Activated naive CD8-positive, alpha-beta T cell treated with anti-CD3 and anti-CD28 coated beads, Interleukin-2, amount 50 U/mL, for 24 hours (primary cell): ENCODE data around the gene PIK3AP1.

Experiments
- ATAC-seq: fragments of 150-1000 bp; cut with Tn5 transposase; one replicate; pipeline ENCODE4 v1.10.0; 2021
- DNase-seq: peaks from one replicate; pipeline ENCODE4 v3.0.0; 2021
- H3K27ac Mint-ChIP-seq: one replicate; pipeline ENCODE4 v1.8.0; 2021; ENCODE audit warnings: mild to moderate bottlenecking, mixed read lengths
- H3K27me3 Mint-ChIP-seq: one replicate; pipeline ENCODE4 v1.8.0; 2021; ENCODE audit warnings: mixed read lengths
- H3K36me3 Mint-ChIP-seq: one replicate; pipeline ENCODE4 v1.8.0; 2021; ENCODE audit warnings: low read depth, mixed read lengths
- H3K4me1 Mint-ChIP-seq: one replicate; pipeline ENCODE4 v1.8.0; 2021; ENCODE audit warnings: mixed read lengths
- H3K4me3 Mint-ChIP-seq: one replicate; pipeline ENCODE4 v1.8.0; 2021; ENCODE audit warnings: mild to moderate bottlenecking, moderate library complexity, mixed read lengths
- H3K9me3 Mint-ChIP-seq: one replicate; pipeline ENCODE4 v1.8.0; 2021; ENCODE audit warnings: mixed read lengths

Gene PIK3AP1

DNA sequence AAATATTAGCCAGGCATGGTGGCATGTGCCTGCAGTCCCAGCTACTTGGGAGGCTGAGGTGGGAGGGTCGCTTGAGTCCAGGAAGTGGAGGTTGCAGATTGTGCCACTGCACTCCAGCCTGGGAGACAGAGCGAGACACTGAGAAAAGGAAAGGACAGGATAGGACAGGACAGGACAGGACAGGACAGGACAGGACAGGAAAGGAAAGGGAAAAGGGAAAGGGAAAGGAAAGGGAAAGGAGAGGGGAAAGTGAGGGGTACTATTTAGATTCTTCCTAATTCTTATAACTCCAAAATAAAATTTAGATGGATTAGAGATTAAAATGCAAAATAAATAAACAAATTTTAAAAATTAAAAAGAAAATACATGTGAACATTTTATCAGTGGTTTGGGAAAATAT lies 58.7 kb downstream of the PIK3AP1 start:
- Mint-ChIP-seq H3K9me3 (no peaks in the 10 kb centered on the region), H3K36me3 (peaks cover 4% of the 10 kb centered on the region), H3K27me3 (no peaks in the 10 kb centered on the region), H3K4me1 (peaks cover 30% of the 10 kb centered on the region), H3K27ac (no peak overlapping the region), H3K4me3 (no peak overlapping the region)
- no peak for ATAC-seq
- DNase-seq: no peak

DNA sequence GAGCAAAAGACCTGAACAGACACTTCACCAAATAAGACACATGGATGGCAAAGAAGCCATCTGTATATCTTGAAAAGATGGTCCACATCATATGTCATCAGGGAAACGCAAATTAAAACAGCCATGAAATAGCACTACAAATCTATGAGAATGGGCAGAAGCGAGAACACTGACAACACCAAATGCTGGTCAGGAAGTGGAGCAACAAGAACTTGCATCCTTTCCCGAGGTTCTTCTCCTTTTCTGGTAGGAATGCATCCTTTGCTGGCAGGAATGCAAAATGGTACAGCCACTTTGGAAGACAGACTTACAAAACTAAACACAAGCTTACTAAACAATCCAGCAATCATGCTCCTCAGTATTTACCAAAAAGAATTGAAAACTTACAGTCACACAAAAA lies 60.0 kb downstream of the PIK3AP1 start:
- no peaks in the 10 kb centered on the region for H3K9me3 Mint-ChIP-seq
- no peak overlapping the region for H3K4me3 Mint-ChIP-seq
- DNase-seq (no peak), ATAC-seq (no peak)
- H3K36me3 Mint-ChIP-seq: peaks cover 4% of the 10 kb centered on the region
- H3K27me3 Mint-ChIP-seq: no peaks in the 10 kb centered on the region
- H3K27ac Mint-ChIP-seq: no peak overlapping the region
- H3K4me1 Mint-ChIP-seq: peaks cover 36% of the 10 kb centered on the region

- no peak overlapping the region for H3K4me3 Mint-ChIP-seq
- H3K9me3 Mint-ChIP-seq: no peaks in the 10 kb centered on the region
- H3K4me1 Mint-ChIP-seq: peaks cover 29% of the 10 kb centered on the region
- H3K36me3 Mint-ChIP-seq: peaks cover 4% of the 10 kb centered on the region
- DNase-seq (no peak), ATAC-seq (no peak)
- H3K27ac Mint-ChIP-seq: no peak overlapping the region
- H3K27me3 Mint-ChIP-seq: no peaks in the 10 kb centered on the region
Observed at GRCh38 chr10:96658844-96659243, 61.5 kb downstream of the PIK3AP1 start.

DNA sequence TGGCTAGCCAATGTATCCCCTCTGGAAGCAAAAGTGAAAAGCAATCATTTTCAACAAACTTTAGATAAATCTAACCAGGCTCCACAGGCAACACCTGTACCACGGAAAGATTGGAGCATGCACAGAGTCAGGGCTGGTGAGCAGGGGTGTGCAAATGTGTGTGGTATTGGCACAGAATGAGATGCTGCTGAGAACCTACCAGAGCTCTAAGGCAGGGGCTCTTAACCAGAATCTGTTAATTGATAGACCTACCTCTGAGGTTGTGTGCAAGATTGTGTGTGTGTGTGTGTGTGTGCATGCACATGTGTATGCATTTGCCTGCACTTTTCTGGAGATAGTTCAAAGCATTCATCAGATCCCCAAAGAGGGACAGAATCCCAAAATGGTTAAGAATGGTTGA lies 62.9 kb downstream of the PIK3AP1 start:
- peaks cover 4% of the 10 kb centered on the region for H3K36me3 Mint-ChIP-seq
- H3K4me3 Mint-ChIP-seq: no peak overlapping the region
- H3K9me3 Mint-ChIP-seq: no peaks in the 10 kb centered on the region
- ATAC-seq (no peak), DNase-seq (no peak)
- H3K27me3 Mint-ChIP-seq: no peaks in the 10 kb centered on the region
- peaks cover 34% of the 10 kb centered on the region for H3K4me1 Mint-ChIP-seq
- no peak overlapping the region for H3K27ac Mint-ChIP-seq

DNA sequence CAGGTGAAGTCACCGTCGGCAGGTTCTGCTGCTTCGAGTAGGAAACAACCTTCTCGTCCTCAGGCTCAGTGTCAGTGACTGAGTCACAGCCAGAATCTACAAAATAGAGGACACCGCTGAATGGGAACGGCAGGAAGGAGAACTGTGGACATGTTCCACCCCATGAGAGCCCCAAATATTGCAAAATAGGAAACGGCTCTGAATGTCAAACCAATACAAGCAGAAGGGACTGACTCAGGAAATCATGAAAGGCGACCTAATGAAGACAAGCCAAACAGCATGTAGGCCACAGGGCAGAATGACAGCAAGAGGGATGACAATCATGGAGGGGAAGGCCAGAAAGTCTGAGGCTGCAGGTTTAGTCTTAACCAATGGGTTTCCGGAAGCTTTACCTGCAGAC lies 63.5 kb downstream of the PIK3AP1 start:
- Mint-ChIP-seq H3K27me3 (peaks cover 1% of the 10 kb centered on the region), H3K36me3 (peaks cover 4% of the 10 kb centered on the region), H3K4me1 (peaks cover 40% of the 10 kb centered on the region), H3K9me3 (peaks cover 3% of the 10 kb centered on the region), H3K27ac (no peak overlapping the region), H3K4me3 (no peak overlapping the region)
- DNase-seq (no peak), ATAC-seq (no peak)

DNA sequence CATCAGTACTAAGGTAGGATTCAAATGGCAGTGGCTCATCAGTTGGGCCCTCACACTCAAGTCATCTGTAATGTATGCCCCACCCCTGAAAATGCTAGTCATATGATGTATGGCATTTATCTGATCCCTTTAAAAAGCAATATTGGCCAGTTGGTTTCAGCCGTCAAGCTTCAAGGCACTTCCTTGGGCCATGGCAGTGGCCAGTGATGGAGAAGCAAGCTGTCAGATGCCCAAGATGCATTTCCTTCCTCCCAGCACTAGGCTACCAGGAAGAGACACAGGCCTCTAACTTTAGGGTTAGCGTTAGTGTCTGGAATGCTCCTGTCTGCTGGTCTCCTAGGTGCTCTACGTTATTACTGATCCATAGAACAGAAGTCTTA lies 64.1 kb downstream of the PIK3AP1 start:
- Mint-ChIP-seq H3K27me3 (peaks cover 2% of the 10 kb centered on the region), H3K4me3 (no peak overlapping the region)
- no peak for ATAC-seq

GRCh38 chr10:96655461-96656197 lies 64.7 kb downstream of the PIK3AP1 start:
- no peak for DNase-seq
- H3K27ac Mint-ChIP-seq: no peak overlapping the region

More for the DNA sequence above, 64.1 kb downstream of the PIK3AP1 start:
- H3K4me1 Mint-ChIP-seq: peaks cover 46% of the 10 kb centered on the region
- DNase-seq: no peak
- peaks cover 4% of the 10 kb centered on the region for H3K36me3 Mint-ChIP-seq
- H3K27ac Mint-ChIP-seq: no peak overlapping the region
- peaks cover 4% of the 10 kb centered on the region for H3K9me3 Mint-ChIP-seq

DNA sequence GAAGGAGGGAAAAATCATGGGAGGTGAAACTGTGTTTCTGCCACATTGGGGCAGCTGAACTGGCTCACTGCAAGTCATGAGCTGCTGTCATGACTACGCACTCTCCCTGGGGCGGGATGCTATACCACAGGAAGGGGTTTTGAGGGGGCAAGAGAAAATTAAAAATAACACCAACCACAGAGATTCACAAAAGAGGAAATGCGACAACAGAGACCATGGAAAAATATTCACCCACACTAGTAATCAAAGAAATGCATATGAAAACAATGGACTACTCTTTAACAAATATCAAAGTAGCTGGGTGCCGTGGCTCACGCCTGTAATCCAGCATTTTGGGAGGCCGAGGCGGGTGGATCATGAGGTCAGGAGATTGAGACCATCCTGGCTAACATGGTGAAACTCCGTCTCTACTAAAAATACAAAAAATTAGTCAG lies 68.3 kb downstream of the PIK3AP1 start:
- Mint-ChIP-seq H3K27me3 (peaks cover 2% of the 10 kb centered on the region), H3K4me3 (peak overlapping the region; percentile 67), H3K9me3 (peaks cover 4% of the 10 kb centered on the region), H3K27ac (peak overlapping the region; percentile 77), H3K4me1 (peaks cover 59% of the 10 kb centered on the region), H3K36me3 (peaks cover 12% of the 10 kb centered on the region)
- peak; percentile 62 for DNase-seq
- ATAC-seq: peak; percentile 81

More at GRCh38 chr10:96655461-96656197, 64.7 kb downstream of the PIK3AP1 start:
- H3K9me3 Mint-ChIP-seq: peaks cover 4% of the 10 kb centered on the region
- peaks cover 6% of the 10 kb centered on the region for H3K36me3 Mint-ChIP-seq
- H3K4me1 Mint-ChIP-seq: peaks cover 52% of the 10 kb centered on the region
- H3K4me3 Mint-ChIP-seq: no peak overlapping the region
- peaks cover 2% of the 10 kb centered on the region for H3K27me3 Mint-ChIP-seq
- ATAC-seq: no peak

DNA sequence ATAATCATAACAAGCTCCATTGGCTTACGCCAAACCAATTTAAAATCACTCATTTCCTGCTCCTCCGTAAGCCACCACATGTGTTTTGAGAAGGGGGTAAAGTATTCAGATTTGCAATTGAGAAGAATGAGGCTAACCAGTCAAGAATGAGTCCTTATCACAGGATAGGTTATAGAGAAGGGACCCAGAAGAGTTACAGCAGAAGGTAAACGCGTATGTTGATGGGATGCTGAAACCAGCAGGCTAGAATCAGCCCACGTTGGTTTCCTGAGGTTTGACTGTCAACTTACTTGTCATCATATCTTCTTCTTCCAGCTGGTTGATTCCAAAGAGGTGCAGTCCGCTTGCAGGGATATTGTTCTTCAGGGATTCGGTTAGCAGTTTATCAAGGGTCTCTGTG lies 69.4 kb downstream of the PIK3AP1 start:
- no peak for DNase-seq
- Mint-ChIP-seq H3K36me3 (peaks cover 12% of the 10 kb centered on the region), H3K4me1 (peaks cover 60% of the 10 kb centered on the region), H3K27me3 (peaks cover 2% of the 10 kb centered on the region), H3K4me3 (no peak overlapping the region), H3K9me3 (peaks cover 4% of the 10 kb centered on the region), H3K27ac (peak overlapping the region; percentile 77)
- no peak for ATAC-seq

DNA sequence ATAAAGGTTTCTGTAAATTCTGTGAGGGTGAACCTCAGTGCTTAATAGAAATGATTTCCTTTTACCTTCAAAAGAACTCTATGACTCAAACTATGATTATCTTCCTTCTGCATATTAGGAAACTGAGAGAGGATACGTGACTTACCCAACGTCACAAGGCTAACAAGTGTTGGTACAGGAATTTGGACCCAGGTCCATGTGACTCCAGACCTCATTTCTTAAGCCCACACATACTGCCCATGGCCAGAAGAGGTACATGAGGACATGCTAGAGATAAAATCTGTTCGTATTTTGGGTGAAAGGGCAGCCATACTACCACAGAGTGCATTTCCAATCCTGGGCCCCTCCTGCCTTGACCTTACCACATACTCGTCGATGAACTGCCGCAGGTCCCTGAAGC lies 72.0 kb downstream of the PIK3AP1 start:
- Mint-ChIP-seq H3K27me3 (peaks cover 2% of the 10 kb centered on the region), H3K36me3 (peaks cover 8% of the 10 kb centered on the region), H3K9me3 (peaks cover 4% of the 10 kb centered on the region), H3K27ac (peak overlapping the region; percentile 16), H3K4me3 (no peak overlapping the region), H3K4me1 (peaks cover 64% of the 10 kb centered on the region)
- ATAC-seq (no peak), DNase-seq (no peak)

GRCh38 chr10:96647466-96647865 lies 72.8 kb downstream of the PIK3AP1 start:
- H3K27ac Mint-ChIP-seq: peak overlapping the region; percentile 78

GRCh38 chr10:96646751-96647166 lies 73.6 kb downstream of the PIK3AP1 start:
- ATAC-seq: no peak
- Mint-ChIP-seq H3K27me3 (peaks cover under 1% of the 10 kb centered on the region), H3K9me3 (peaks cover under 1% of the 10 kb centered on the region), H3K27ac (no peak overlapping the region), H3K36me3 (peaks cover 8% of the 10 kb centered on the region), H3K4me1 (peaks cover 53% of the 10 kb centered on the region), H3K4me3 (no peak overlapping the region)
- no peak for DNase-seq

More at GRCh38 chr10:96647466-96647865, 72.8 kb downstream of the PIK3AP1 start:
- Mint-ChIP-seq H3K36me3 (peaks cover 8% of the 10 kb centered on the region), H3K9me3 (peaks cover 4% of the 10 kb centered on the region), H3K27me3 (peaks cover 2% of the 10 kb centered on the region), H3K4me1 (peaks cover 60% of the 10 kb centered on the region), H3K4me3 (no peak overlapping the region)
- ATAC-seq: peak; percentile 27
- DNase-seq: no peak

- no peak overlapping the region for H3K4me3 Mint-ChIP-seq
- no peak overlapping the region for H3K27ac Mint-ChIP-seq
- no peaks in the 10 kb centered on the region for H3K9me3 Mint-ChIP-seq
- ATAC-seq (peak; percentile 34), DNase-seq (no peak)
- peaks cover 48% of the 10 kb centered on the region for H3K4me1 Mint-ChIP-seq
- H3K27me3 Mint-ChIP-seq: no peaks in the 10 kb centered on the region
- H3K36me3 Mint-ChIP-seq: peaks cover 8% of the 10 kb centered on the region
Observed at GRCh38 chr10:96646301-96646700, 74.0 kb downstream of the PIK3AP1 start.

DNA sequence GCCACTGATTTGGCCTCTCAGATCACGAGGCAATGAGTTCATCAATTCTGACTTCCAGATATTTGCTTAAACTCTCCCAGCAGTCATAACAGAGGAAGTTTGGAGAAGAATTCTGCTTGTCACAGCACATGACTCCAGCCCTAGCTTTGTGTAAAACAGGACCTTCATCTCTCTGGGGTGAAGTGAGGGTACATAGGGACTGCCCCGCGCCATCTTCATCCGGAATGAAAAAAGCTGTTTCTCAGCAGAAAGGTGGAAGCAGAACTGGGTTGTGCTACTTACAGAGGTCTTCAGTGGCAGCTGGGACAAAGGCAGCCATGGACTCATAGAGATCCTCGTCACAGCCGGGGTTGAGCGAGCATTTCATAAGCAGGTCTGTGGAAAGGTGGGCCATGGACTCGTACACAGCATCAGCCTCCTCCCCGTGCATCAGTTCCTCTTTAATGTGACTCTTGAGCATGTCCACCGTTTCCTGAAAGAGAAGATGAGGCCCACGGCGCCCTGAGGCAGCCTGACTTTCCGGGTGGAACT lies 75.1 kb downstream of the PIK3AP1 start:
- no peak overlapping the region for H3K27ac Mint-ChIP-seq

GRCh38 chr10:96643920-96644319 lies 76.4 kb downstream of the PIK3AP1 start:
- ATAC-seq (peak; percentile 6), DNase-seq (no peak)
- Mint-ChIP-seq H3K27me3 (no peaks in the 10 kb centered on the region), H3K4me1 (peaks cover 34% of the 10 kb centered on the region), H3K4me3 (no peak overlapping the region), H3K36me3 (no peaks in the 10 kb centered on the region), H3K9me3 (no peaks in the 10 kb centered on the region), H3K27ac (no peak overlapping the region)

More for the DNA sequence above, 75.1 kb downstream of the PIK3AP1 start:
- Mint-ChIP-seq H3K27me3 (no peaks in the 10 kb centered on the region), H3K4me3 (no peak overlapping the region), H3K4me1 (peaks cover 38% of the 10 kb centered on the region), H3K9me3 (no peaks in the 10 kb centered on the region), H3K36me3 (peaks cover 2% of the 10 kb centered on the region)
- no peak for ATAC-seq
- DNase-seq: no peak
